HG02642 (cell line): ENCODE results near the gene LGR6.

Experiments used
- ATAC-seq: cut with Tn5 transposase; IDR thresholded peaks from one replicate; pipeline ENCODE4 v1.9.1; 2021; ENCODE audit warnings: mild to moderate bottlenecking; ENCODE audit not compliant: unreplicated experiment, poor library complexity

Gene LGR6

GRCh38 chr1:202215472-202216130, 22.0 kb downstream of the LGR6 start:
- ATAC-seq = no peak

GRCh38 chr1:202216691-202217090, 23.1 kb downstream of the LGR6 start:
- ATAC-seq = no peak

DNA sequence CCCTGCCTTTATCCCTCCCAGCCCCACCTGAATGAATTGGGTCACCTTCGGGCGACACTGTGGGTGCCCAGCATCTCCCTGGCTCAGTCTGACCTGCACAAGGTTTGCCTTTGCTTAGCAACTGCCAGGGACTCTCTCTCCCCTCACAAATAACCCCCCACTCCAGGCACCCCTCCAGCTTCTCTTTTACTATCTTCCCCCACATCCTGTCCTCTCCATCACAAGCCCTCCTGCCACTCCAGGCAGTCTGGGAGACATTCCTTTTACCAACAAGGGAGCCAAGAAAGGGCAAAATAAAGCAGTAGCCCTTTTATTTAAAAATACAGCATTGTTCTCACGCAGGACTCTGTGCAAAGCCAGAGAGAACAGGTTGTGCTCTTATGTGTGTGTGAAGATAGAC, 23.9 kb downstream of the LGR6 start:
- no peak for ATAC-seq

- no peak for ATAC-seq
These were observed 24.4 kb downstream of the LGR6 start for GRCh38 chr1:202217951-202218350.

GRCh38 chr1:202220733-202221132, 27.1 kb downstream of the LGR6 start:
- ATAC-seq = no peak

DNA sequence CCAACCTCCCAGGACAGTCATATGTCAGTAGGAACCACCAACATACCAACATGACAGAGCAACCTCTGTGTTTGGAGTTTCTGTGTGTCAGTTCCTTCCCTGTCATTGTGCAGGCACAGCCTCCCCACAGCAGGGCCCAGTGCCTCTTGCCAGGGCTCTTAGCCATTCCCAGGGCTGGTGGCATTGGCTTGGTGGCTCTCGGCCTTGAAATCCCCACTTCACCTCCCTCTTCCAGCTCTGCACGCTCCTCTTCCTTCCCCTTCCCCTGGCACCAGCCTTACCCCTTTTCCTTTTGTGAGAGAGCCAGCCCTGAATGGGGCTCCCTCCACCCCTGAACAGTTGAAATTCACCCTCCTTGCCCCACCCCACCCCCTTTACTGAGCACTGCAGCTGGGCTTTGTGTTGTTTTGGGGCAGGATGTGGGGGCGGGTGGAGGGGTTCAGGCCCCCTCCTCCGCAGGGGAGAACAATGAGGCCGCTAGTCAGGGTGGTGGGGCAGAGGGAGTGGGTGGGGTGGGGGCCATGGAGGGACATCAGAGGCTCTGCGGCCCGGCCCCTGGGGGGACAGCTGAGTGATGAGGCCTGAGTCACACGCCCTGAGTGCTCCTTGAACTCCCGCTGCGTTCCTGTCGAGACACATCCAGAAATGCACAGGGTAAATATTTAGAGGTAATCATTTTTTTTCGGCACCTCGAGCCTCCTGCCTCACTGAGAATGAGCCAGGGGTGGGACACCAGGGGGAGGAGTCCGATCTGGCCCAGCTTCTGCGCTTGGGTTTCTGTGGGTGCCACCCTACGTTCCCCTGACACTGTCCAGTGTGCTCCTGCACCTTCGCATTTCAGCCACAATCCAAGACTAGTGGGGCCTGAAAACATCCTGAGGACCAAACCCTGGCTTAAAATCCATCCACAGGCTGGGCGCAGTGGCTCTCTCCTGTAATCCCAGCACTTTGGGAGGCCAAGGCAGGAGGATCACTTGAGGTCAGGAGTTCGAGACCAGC, 28.6 kb downstream of the LGR6 start:
- no peak for ATAC-seq

- no peak for ATAC-seq
These were observed 29.7 kb downstream of the LGR6 start for GRCh38 chr1:202223121-202223860.

DNA sequence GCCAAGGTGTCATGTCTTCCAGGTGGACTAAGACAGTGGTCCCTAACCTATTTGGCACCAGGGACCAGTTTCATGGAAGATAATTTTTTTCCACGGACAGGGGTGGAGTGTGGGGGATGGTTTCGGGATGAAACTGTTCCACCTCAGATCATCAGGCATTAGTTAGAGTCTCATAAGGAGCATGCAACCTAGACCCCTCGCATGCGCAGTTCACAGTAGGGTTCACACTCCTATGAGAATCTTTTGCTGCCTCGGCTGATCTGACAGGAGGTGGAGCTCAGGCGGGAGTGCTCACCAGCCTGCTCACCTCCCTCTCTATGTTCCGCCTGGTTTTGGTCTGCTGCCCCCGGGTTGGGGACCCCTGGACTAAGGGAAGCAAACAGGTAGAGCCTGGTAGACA, 30.9 kb downstream of the LGR6 start:
- ATAC-seq = no peak

GRCh38 chr1:202225131-202225530, 31.5 kb downstream of the LGR6 start:
- no peak for ATAC-seq

GRCh38 chr1:202227053-202227672, 33.6 kb downstream of the LGR6 start:
- ATAC-seq = no peak

DNA sequence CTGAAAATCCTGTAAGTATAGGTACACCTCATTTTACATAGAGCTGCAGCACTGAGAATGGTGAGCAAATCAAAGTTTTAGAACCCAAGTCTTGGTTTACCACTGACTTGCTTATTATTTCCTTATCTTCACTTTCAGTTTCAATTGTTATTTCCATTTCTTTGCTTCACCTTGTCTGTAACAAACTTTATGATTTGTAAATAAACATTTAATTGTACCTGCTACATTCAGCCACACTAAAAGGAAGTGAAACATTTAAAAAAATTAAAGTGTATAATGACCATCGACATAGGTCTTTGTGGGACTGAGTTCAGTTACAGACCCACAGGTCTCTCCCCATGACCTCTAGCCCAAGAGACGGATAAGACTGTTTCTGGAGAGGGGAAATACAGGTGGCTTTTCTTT, 34.4 kb downstream of the LGR6 start:
- no peak for ATAC-seq

DNA sequence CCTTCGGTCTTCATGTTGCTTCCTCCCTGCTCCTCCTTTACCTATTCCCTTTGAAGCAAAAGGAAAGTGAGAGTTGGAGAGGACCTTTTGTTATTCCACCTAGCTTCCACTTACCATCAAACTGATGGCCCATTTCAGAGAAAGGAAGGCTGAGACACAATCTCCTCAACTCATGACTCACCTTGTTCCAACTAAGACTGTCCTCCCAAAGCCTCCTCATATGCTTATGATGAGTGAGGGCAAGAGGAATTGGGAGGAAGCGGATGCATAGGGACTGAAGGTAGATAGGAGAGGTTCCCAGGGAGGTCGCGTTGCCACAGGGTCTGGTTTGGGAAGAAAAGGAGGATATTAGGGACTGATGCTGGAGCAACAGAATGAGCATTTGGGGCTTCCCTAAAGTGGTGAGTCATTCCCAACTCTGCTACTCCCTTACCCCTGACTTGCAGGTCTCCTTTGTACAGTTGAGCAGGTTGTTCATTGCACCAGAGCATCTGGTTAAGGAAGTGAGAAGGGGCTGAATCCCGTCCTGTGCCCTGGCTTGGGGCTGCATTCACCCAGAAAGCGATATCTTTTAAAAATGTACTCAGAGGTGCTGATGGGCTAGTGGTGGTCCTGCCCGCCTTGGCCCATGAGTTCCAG, 35.0 kb downstream of the LGR6 start:
- no peak for ATAC-seq

- no peak for ATAC-seq
These were observed 35.8 kb downstream of the LGR6 start for GRCh38 chr1:202229376-202229775.

- ATAC-seq = no peak
These were observed 36.7 kb downstream of the LGR6 start for GRCh38 chr1:202230061-202230938.

- no peak for ATAC-seq
These were observed 37.5 kb downstream of the LGR6 start for GRCh38 chr1:202230939-202231645.

DNA sequence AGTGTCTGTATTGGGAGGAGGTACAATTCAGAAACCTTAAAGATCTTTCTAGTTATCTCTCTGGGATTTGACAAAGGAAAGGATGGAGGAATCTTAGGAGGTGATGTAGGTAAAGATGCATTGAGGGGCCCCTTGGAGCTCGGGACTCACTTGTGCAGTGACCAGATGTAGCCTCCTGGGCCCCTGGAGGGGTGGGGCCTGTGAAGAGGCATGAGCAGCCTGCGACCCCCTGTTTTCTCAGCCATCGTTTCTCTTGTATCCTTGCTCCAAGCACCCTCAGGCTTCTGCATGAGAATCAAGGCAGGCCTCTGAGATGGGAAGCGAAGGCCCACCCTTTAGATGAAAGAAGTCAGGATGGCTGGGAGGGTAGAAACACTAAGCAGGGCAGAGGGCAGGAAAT, 39.6 kb downstream of the LGR6 start:
- no peak for ATAC-seq

DNA sequence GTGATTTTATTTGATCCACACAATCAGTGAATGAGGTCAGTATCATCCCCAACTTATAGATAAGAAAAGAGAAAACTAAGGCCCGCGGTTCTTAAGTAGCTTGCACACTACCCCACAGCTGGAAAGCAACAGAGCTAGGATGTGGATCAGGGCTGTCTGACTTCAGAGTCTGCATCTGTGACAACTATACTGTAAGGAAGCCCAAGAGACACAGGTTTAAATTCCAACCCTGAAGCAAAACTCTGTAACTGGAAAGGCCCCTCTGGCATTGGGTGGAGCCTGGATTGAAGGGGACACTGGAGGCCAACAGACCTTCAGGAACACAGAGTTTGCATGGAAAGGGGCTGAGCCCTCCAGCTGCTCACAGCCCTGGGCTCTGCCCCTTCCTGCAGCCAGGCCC, 40.2 kb downstream of the LGR6 start:
- ATAC-seq = no peak

DNA sequence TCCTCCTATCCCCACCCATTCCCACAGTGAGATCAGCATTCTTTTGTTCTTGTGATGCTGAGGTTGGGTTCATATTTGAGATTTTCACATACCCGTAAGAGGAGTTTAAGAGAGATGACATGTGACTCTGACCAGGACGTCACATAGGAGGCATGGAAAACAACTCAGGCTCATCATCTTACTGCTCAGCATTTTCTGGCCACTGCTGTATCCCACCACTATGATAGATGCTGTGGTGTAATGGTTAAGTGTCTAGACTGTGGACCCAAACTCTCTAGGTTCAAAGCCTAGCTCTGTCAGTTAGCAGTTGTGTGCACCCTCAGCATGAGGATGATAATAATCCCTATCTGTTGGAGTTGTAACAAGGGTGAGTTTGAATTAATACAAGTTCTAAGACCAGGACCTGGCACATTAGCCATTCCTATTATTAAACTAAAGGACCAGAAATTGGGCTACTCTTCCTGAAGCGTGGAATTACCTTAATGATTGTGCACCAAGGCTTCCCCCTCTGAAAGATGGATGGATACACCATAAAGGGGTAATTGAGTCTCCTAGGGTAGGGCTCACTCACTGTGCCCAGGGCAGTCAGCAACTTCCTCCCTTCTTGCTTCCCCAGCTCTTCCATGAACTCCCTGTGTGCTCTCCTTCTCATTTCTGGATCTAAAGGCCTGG, 40.9 kb downstream of the LGR6 start:
- no peak for ATAC-seq
